Stomach smooth muscle (tissue), 2 donors: ENCODE results near the gene GRM1.
"Not testable (repeated sequence)": the region's sequence is repeated elsewhere in the genome, so short reads cannot be mapped to it uniquely, and the experiment has no call there.

Experiments used
- H3K27ac ChIP-seq: one replicate; pipeline ENCODE4 v1.7.0; 2013; ENCODE audit warnings: mild to moderate bottlenecking, low read length, inconsistent platforms
- H3K27me3 ChIP-seq, 2 donors: one replicate each; pipeline ENCODE4 v1.7.0; 2013; ENCODE audit warnings: low read length in 2 of 2; ENCODE audit not compliant: insufficient read depth in 2 of 2, control insufficient read depth in 1 of 2
- H3K36me3 ChIP-seq, 2 donors: one replicate each; pipeline ENCODE4 v1.7.0; 2013; ENCODE audit warnings: low read length in 2 of 2; ENCODE audit not compliant: control insufficient read depth in 2 of 2, insufficient read depth in 2 of 2
- H3K4me1 ChIP-seq: one replicate; pipeline ENCODE4 v1.7.0; 2013; ENCODE audit warnings: low read length; ENCODE audit not compliant: control insufficient read depth, insufficient read depth
- H3K4me3 ChIP-seq, 2 donors: one replicate each; pipeline ENCODE4 v1.7.0; 2013; ENCODE audit warnings: low read length in 2 of 2
- H3K9ac ChIP-seq, 2 donors: one replicate each; pipeline ENCODE4 v1.7.0; 2013; ENCODE audit warnings: low read length in 2 of 2, mild to moderate bottlenecking in 1 of 2
- H3K9me3 ChIP-seq, 2 donors: one replicate each; pipeline ENCODE4 v1.7.0; 2013; ENCODE audit warnings: low read length in 2 of 2; ENCODE audit not compliant: control insufficient read depth in 2 of 2
- donor health status: healthy.
- donor health status: Pancreatic carcinoma.

The GRM1 gene

GRCh38 chr6:146267447-146267846, 238.6 kb downstream of the GRM1 start:
- Histone ChIP-seq H3K9me3 (no peaks in the 10 kb centered on the region), H3K9ac (no peak overlapping the region), H3K4me1 (no peaks in the 10 kb centered on the region), H3K4me3 (no peak overlapping the region), H3K36me3 (no peaks in the 10 kb centered on the region), H3K27me3 (no peaks in the 10 kb centered on the region), H3K27ac (no peak overlapping the region)

- Histone ChIP-seq H3K9me3 (no peaks in the 10 kb centered on the region), H3K9ac (no peak overlapping the region), H3K27me3 (no peaks in the 10 kb centered on the region), H3K4me1 (no peaks in the 10 kb centered on the region), H3K36me3 (no peaks in the 10 kb centered on the region), H3K27ac (no peak overlapping the region), H3K4me3 (no peak overlapping the region)
Observed at GRCh38 chr6:146267946-146268345, 239.1 kb downstream of the GRM1 start.

GRCh38 chr6:146269482-146269881, 240.6 kb downstream of the GRM1 start:
- no peak overlapping the region for H3K27ac ChIP-seq
- no peaks in the 10 kb centered on the region for H3K9me3 ChIP-seq
- no peaks in the 10 kb centered on the region for H3K36me3 ChIP-seq
- H3K27me3 ChIP-seq = no peaks in the 10 kb centered on the region
- H3K4me1 ChIP-seq = no peaks in the 10 kb centered on the region
- no peak overlapping the region for H3K9ac ChIP-seq
- H3K4me3 ChIP-seq = no peak overlapping the region

GRCh38 chr6:146271163-146271562, 242.3 kb downstream of the GRM1 start:
- H3K36me3 ChIP-seq, H3K27me3 ChIP-seq, H3K9ac ChIP-seq, H3K9me3 ChIP-seq, H3K27ac ChIP-seq, H3K4me1 ChIP-seq, H3K4me3 ChIP-seq: not testable (repeated sequence)

GRCh38 chr6:146273490-146273889, 244.6 kb downstream of the GRM1 start:
- H3K4me1 ChIP-seq = no peaks in the 10 kb centered on the region
- H3K27ac ChIP-seq = no peak overlapping the region
- no peaks in the 10 kb centered on the region for H3K9me3 ChIP-seq
- no peaks in the 10 kb centered on the region for H3K36me3 ChIP-seq
- no peak overlapping the region for H3K9ac ChIP-seq
- no peak overlapping the region for H3K4me3 ChIP-seq
- H3K27me3 ChIP-seq = no peaks in the 10 kb centered on the region

- no peaks in the 10 kb centered on the region for H3K9me3 ChIP-seq
- H3K9ac ChIP-seq = no peak overlapping the region
- H3K4me1 ChIP-seq = no peaks in the 10 kb centered on the region
- H3K27ac ChIP-seq = no peak overlapping the region
- H3K4me3 ChIP-seq = no peak overlapping the region
- H3K36me3 ChIP-seq = no peaks in the 10 kb centered on the region
- no peaks in the 10 kb centered on the region for H3K27me3 ChIP-seq
Observed at GRCh38 chr6:146277142-146277541, 248.3 kb downstream of the GRM1 start.

GRCh38 chr6:146281651-146282362, 252.9 kb downstream of the GRM1 start:
- no peak overlapping the region for H3K9ac ChIP-seq
- H3K9me3 ChIP-seq = no peaks in the 10 kb centered on the region
- H3K4me3 ChIP-seq = no peak overlapping the region
- H3K36me3 ChIP-seq = no peaks in the 10 kb centered on the region
- H3K27me3 ChIP-seq = no peaks in the 10 kb centered on the region
- H3K4me1 ChIP-seq = no peaks in the 10 kb centered on the region
- H3K27ac ChIP-seq = no peak overlapping the region

- Histone ChIP-seq H3K27ac (no peak overlapping the region), H3K4me1 (no peaks in the 10 kb centered on the region), H3K4me3 (no peak overlapping the region), H3K27me3 (no peaks in the 10 kb centered on the region), H3K9ac (no peak overlapping the region), H3K9me3 (no peaks in the 10 kb centered on the region), H3K36me3 (no peaks in the 10 kb centered on the region)
Observed at GRCh38 chr6:146282837-146283236, 254.0 kb downstream of the GRM1 start.

- Histone ChIP-seq H3K27me3 (no peaks in the 10 kb centered on the region), H3K27ac (no peak overlapping the region), H3K9ac (no peak overlapping the region), H3K4me3 (no peak overlapping the region), H3K4me1 (no peaks in the 10 kb centered on the region), H3K36me3 (no peaks in the 10 kb centered on the region), H3K9me3 (no peaks in the 10 kb centered on the region)
Observed at GRCh38 chr6:146284311-146284710, 255.4 kb downstream of the GRM1 start.

- Histone ChIP-seq H3K27ac (no peak overlapping the region), H3K4me1 (no peaks in the 10 kb centered on the region), H3K9me3 (no peaks in the 10 kb centered on the region), H3K36me3 (no peaks in the 10 kb centered on the region), H3K9ac (no peak overlapping the region), H3K27me3 (no peaks in the 10 kb centered on the region), H3K4me3 (no peak overlapping the region)
Observed at GRCh38 chr6:146286961-146287360, 258.1 kb downstream of the GRM1 start.

- Histone ChIP-seq H3K9ac (no peak overlapping the region), H3K36me3 (no peaks in the 10 kb centered on the region), H3K27me3 (no peaks in the 10 kb centered on the region), H3K4me3 (no peak overlapping the region), H3K9me3 (no peaks in the 10 kb centered on the region), H3K27ac (no peak overlapping the region), H3K4me1 (no peaks in the 10 kb centered on the region)
Observed at GRCh38 chr6:146287691-146288369, 259.0 kb downstream of the GRM1 start.
